ENCODE data around the gene HECTD1.
"Not testable (repeated sequence)": the region's sequence is repeated elsewhere in the genome, so short reads cannot be mapped to it uniquely, and the experiment has no call there.

HECTD1 gene

GRCh38 chr14:31139301-31139847 lies 68.2 kb downstream of the HECTD1 start:
- DNase-seq: no peak

DNA sequence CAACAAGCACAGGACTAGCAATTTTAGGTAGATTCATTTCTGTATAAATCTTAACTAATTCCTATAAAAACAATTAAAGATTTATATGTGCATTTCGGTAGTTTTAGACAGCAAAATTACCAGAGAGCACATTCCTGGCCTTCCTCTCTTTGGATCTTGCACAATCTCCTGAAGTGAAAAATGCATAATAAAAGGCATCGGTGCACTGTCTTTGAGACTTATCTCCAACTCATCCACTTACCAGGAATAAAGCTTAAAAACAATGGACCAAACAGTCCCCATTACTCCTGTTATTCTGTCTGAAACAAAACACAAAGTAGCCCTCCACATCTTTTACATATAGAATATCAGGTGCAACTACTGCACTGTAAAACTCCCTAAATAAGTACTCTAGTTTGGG lies 69.3 kb downstream of the HECTD1 start:
- no peak for DNase-seq

DNA sequence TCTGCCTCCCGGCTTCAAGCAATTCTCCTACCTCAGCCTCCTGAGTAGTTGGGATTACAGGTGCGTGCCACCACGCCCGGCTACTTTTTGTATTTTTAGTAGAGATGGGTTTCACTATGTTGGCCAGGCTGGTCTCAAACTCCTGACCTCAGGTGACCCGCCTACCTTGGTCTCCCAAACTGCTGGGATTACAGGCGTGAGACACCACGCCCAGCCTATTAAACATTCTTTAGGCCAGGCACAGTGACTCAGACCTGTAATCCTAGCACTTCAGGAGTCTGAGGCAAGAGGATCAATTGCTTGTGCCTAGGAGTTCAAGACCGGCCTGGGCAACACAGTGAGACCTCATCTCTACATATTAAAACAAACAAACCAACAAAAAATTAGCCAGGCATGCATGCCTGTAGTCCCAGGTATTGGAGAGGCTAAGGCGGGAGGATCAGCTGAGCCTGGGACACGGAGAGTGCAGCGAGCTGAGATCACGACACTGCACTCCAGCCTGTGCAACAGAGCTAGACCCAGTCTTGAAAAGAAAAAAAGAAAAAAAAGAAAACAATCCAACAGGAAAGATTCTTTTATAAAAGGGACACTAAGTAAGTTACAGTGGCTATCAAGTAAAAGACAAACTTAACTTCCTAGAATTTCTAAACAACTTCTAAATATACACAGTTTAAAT lies 70.2 kb downstream of the HECTD1 start:
- DNase-seq: no peak

DNA sequence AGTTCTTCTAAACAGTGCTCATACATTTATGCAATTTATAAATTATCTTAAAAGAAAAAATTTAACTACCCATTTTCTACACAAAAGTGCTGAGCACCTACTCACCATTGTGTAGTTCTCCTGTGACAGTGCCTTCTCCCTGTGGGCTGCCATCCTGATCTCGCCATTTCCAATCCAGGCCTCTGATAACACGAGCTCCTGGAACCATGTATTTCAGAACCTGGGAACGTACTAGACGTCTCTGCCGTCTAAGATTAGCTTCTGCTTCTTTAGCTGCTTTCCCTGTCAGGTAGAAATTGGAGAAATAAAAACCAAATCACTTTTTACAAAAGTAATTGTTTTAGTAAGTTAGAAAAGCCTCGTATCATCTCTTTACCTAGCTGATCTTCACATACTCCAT lies 74.5 kb downstream of the HECTD1 start:
- no peak for DNase-seq

GRCh38 chr14:31128601-31129526 lies 78.7 kb downstream of the HECTD1 start:
- DNase-seq: no peak

- no peak for DNase-seq
Measured at GRCh38 chr14:31127690-31128089, 79.9 kb downstream of the HECTD1 start.

- no peak for DNase-seq
Measured at GRCh38 chr14:31126680-31127079, 80.9 kb downstream of the HECTD1 start.

GRCh38 chr14:31125231-31125630 lies 82.4 kb downstream of the HECTD1 start:
- DNase-seq: no peak

GRCh38 chr14:31124197-31124596 lies 83.4 kb downstream of the HECTD1 start:
- DNase-seq: no peak

DNA sequence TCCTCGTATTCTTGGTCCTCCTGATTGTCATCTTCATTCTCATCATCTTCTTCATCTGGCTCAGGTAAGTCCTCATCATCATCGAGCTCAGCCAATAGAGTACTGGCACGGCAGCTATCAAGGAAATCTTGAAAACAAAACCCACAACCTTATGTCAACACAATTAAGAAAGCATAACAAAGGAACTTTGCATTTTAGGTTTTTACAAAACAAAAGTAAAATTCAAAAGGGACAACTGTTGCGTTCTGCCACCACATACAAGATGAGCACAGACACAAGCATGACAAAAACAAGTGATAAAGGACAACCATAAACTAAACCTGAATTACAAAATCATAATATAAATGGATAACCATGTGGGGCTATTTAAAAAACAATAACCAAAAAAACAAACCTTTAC lies 84.7 kb downstream of the HECTD1 start:
- no peak for DNase-seq

DNA sequence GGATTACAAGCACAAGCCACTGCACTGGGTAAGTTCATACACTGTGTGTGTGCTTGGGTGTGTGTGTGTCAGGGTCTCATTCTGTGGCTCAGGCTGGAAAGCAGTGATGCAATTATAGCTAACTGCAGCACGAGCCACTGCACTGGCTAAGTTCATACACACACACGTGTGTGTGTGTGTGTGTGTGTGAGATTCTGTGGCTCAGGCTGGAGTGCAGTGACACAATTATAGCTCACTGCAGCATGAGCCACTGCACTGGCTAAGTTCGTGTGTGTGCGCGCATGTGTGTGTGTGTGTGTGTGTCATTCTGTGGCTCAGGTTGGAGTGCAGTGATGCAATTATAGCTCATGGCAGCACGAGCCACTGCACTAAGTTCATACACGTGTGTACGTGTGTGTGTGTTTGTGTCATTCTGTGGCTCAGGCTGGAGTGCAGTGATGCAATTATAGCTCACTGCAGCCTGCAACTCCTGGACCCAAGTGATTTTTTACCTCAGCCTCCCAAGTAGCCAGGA lies 85.4 kb downstream of the HECTD1 start:
- DNase-seq: no peak

DNA sequence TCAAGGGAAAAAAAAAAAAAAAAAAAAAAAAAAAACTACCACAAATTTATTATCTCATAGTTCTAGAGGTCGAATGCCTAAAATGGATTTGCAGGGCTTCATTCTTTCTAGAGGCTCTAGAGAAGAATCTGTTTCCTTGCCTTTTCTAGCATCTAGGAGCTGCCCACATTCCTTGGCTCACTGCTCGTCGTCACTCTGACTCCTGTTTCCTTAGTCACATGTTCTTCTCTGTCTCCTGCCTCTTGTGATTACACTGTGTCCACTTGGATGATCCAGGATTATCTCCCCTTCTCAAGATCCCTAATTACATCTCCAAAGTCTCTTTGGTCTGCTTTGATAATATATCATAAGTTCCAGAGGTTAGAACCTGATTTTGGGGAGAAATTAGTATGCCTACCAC lies 88.7 kb downstream of the HECTD1 start:
- no peak for DNase-seq

DNA sequence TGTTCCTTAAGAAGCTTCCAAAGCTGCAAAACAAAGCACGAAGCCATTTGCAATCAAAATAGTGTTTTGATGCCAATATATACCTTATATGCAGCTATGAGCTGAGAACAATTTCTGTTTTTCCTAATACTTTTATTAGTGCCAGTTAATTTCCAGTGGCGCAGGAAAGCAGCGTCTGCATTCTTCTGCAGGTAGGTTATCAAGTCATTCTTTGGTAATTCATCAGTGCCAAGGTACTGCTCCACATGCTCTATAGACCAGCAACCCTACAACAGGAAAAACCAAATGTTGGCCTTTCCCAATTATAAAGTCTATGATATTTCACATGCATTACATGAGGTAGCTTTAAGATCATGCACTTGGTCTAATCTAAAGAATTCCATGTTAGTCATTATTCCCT lies 93.8 kb downstream of the HECTD1 start:
- DNase-seq: no peak

DNA sequence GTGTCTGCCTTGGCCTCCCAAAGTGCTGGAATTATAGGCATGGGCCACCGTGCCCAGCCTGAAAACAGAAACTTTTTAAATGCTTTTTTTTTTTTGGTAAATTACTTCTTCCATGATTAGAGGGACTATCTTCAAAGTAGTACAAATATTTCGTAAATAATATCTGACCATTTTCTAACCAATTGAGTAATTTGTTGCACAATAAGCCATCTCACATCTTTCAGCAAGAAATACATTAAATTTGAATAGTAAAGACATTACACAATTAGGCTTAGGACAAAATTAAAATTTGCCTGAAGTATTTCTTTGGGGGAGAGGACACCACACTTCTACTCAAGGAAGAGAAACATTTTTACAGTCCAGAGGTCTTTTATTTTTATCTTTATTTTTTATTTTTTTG lies 96.7 kb downstream of the HECTD1 start:
- no peak for DNase-seq

- no peak for DNase-seq
Measured at GRCh38 chr14:31109257-31109656, 98.3 kb downstream of the HECTD1 start.

DNA sequence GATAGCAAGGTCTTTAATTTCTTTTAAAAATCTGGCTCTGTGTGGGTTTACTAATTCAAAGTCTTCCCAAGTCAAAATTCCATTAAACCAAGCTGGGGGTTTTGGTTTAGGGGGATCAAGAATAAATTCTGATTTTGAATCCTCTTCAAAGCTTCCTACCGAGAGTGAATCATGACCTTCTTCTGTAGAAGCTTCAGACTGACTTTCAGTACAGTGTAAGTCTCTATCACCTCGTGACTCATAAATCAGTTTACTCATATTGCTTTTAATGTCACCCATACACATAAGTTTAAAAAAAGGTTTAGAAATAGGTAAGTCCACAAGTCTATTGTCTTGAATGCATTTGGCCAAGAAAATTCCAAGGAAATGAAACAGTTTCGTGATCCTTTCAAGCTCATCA lies 100.8 kb downstream of the HECTD1 start:
- DNase-seq: no peak

DNA sequence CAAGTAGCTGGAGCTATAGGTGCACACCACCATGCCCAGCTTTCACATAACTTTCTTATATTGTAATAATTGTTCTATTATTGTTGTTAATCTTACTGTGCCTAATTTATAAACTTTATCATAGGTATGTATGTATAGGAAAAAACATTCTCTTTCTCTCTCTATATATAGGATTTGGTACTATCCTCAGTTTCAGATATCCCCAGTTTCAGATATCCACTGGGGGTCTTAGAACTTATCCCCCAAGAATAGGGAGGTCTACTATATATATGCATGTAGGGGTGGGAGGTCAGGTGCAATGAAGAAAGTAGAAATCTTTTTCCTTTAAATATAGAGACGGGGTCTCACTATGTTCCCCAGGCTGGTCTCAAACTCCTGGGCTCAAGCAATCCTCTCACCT lies 110.5 kb downstream of the HECTD1 start:
- DNase-seq: no peak

DNA sequence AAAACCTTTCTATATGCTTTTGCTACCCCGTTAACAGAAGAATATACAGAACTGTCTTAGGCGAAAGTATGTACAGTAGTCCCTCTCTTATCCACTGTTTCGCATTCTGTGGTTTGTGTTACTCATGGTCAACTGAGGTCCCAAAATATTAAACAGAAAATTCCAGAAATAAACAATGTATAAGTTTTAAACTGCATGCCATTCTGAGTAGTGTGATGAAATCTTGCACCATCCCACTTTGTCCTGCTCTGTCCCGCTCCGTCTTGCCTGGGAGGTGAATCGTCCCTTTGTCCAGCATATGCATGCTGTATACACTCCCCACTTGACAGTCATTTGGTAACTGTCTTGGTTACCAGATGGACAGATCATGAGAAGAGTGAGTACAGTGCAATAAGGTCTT lies 111.3 kb downstream of the HECTD1 start:
- DNase-seq: no peak

DNA sequence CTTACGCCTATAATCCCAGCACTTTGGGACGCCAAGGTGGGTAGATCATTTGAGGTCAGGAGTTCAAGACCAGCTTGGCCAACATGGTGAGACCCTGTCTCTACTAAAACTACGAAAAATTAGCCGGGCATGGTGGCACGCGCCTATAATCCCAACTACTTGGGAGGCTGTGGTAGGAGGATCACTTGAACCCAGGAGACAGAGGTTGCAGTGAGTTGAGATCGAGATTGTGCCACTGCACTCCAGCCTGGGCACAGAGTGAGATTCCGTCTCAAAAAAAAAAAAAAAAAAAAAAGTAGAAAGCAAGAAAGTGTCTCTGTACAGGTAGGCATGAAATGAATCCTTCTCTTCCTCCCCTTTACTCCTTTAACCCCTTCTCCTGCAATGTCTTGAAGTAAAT lies 111.8 kb downstream of the HECTD1 start:
- DNase-seq: not testable (repeated sequence)

- not testable (repeated sequence) for DNase-seq
Measured at GRCh38 chr14:31093884-31094839, 113.4 kb downstream of the HECTD1 start.

- no peak for DNase-seq
Measured at GRCh38 chr14:31092160-31092708, 115.4 kb downstream of the HECTD1 start.
